HG02943 (cell line): Measurements from ENCODE around the gene SPTBN5.

Experiments
- ATAC-seq: cut with Tn5 transposase; IDR thresholded peaks from one replicate; pipeline ENCODE4 v1.9.1; 2021; ENCODE audit warnings: mild to moderate bottlenecking, low read depth, moderate library complexity; ENCODE audit not compliant: unreplicated experiment

The SPTBN5 gene

DNA sequence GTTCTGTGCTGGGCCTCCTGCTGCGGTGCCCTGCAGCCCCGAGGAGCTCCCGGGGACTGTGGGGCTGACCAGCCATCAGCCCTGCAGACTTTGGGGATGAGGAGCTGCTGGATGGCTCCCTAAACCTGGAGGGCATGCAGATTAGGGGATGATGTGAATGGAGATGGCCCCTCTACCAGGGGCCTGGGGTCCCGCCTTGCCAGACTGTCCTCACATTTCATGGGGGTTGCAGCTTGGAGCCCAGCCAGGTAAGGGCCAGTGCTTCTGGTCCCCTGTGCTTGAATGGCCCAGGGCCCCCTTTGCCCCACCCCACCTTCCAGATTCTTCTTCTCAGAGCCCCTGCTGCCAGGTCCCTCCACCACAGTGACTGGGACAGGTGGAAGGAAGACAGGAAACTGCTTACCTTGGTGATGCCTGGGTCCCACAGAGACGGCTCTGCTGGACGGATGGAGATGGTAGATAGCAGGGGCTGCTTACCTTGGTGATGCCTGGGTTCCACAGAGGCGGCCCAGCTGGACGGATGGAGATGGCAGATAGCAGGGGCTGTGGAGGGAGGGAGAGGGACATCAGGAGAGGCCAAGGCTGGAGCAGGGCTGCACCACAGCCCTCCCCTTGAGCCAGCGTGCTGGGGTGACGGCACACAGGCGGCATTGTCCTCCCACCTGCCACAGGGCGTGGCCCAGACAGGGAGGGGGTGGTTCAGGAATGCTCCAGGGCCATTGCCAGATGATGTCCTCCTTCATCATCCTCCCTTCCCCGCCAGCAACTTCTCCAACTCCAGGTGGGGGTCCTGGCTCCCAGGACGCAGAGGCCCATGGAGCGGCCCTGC is at the start of gene SPTBN5:
TSS of gene SPTBN5 (minus strand) at position 632 of the 829 bp plus-strand sequence. CDS start at position 76, 556 bp downstream.
- no peak for ATAC-seq

DNA sequence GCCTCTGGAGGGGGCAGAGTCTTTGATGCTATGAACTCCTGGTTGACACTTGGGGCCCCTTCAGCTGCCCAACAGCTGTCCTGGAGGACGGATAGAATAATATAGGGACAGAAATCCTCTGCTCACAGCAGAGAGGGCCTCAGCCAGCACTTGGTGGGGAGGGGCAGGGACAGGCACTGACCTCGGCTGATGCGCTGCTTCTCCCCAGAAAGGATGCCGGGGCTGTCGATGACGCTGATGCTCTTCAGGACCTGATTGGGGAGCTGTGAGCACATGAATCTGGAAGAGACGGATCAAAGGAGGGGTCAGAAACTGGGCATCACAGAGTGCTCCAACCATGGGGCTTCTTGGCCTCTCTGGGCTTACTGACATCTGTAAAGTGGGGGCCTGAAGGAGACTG is 49.0 kb upstream of the SPTBN5 start:
- ATAC-seq, result no peak

DNA sequence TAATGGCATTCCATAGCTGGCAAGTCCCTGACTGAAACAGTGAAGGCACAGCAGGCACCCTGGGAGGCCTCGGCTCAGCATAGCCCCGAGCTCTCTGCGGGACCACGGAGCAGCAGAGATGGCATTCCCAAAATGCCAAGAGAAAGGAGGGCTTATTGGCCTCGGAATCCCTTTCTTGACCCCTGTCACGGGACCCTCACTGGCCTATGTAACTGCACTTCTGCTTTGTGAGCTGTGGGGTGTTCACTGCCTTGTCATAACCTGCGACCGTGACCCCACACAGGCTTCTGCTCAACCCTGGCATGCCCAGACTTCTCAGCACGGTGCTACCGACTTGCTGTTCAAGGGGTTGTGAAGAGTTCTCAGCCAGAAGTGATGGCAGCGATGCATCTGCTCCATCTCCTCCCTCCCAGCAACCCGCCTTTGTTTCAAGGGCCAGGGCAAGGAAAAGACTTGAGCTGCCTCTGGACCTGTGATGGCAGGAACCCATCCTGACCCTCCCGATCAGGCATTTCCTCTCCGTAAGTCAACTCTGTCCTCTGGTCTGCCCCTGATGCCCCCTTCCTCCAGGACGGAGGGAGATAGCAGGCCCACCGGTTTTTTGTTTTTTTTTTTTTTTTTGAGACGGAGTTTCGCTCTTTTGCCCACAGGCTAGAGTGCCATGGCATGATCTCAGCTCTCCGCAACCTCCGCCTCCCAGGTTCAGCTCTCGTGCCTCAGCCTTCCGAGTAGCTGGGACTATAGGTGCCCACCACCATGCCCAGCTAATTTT is 48.0 kb upstream of the SPTBN5 start:
- no peak for ATAC-seq

DNA sequence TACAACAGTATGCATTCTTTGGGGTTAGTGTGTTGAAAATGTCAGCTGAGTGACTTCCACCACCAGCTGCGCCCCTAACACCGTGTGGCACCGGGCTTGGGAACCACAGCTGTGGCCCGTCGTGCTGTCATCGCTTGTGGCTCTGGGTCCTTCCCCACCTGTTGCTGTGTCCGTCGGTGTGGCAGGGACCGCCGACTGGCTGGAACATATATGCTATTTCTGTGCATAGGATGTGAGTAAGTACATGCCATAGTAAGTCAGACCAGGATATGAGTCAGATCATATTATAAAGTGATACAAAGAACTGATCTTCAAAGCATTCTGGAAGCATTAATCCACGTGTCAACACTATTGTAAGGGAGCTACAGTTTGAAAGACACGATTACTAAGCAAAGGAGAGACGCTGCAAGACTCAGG is 46.6 kb upstream of the SPTBN5 start:
- ATAC-seq, result no peak

DNA sequence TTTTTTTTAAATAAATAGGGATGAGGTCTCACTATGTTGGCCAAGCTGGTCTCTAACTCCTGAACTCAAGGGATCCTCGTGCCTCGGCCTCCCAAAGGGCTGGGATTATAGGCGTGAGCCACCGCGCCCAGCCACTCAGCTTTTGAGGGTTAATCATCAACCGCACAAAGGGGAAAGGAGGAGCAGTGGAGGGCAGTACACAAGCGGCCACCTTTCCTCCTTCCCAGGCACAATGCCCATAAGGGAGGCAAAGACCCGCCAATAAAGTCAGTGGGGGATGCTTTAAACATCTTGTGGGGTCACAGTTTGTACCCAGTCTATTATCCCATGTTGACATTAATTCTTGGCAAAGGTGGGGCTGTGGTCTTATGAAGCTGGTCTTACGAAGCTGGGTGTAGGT is 46.1 kb upstream of the SPTBN5 start:
- no peak for ATAC-seq

DNA sequence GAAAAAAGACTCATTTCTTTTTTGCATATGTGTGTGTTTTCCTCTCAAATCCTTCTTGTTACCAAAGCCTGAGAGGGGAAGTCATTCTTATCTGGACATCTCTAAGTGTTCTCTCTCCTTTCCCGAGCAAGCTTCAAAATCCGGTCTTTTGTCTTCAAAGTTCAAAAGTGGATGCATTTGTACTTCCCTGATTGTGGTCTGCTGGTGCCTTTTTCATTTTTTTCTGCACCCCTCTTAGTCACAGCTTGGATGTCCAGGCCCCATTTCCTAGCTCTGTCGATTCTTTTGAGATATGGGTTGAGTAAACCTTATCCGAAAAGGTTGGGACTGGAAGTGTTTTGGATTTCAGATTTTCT is 43.7 kb upstream of the SPTBN5 start:
- no peak for ATAC-seq

DNA sequence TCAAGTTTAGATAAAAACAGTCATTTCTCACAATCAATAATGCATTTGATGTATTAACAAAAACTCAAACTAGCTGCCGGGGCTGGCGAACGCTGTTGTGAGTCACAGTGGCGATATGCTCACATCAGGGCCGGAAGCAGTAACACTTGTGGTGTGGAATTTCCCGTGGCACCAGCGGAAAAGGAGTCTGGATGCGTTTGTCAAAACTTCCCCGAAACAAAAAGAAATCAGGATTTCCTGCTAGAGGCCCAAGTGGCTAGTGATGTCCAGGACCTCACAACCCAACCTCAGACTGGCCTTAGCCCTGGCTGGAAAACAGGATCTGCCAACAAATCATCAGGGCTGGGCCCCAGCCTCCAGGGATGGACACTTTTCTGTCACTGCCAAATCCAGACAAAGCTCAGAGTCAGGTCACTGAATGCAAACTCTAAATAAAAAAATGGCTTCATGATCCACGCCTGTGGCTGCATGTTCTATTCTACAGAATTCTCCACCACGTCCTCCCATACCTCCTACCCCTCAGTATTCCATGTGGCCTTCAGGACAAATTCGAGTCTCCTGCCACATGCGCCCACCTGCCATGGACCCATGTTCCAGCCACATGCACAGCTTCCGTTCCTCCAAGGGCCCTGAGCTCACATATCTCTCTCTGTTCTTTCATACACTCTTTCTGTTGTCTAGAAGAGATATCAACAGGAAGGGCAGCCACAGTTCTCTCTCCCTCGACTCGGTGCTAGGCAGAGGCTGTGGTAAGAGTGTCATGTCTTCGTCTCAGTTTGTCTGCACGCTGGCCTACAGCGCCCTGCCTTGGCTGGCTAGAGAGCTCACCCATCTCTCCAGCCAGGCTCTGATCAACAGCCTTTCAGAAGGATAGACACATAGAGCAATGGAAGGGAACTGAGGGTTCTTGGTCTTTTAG is 43.1 kb upstream of the SPTBN5 start:
- no peak for ATAC-seq

DNA sequence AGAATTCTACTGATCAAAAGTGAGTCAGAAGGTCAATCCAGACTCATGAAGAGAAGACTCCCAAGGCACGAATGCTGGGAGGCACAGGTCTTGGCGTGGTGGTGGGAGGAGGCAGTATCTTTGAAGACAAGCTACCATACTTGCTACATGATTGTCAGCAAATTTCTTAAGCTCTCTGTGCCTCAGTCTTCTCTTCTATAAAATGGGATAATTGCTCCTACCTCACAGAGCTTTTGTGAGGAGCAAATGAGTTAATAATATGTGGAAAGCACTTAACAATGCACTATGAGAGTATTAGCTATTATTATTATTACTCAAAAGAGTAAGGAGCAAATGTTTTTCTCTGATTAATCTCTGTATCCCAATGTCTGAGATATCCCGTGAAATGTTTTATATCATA is 42.3 kb upstream of the SPTBN5 start:
- ATAC-seq, result no peak

DNA sequence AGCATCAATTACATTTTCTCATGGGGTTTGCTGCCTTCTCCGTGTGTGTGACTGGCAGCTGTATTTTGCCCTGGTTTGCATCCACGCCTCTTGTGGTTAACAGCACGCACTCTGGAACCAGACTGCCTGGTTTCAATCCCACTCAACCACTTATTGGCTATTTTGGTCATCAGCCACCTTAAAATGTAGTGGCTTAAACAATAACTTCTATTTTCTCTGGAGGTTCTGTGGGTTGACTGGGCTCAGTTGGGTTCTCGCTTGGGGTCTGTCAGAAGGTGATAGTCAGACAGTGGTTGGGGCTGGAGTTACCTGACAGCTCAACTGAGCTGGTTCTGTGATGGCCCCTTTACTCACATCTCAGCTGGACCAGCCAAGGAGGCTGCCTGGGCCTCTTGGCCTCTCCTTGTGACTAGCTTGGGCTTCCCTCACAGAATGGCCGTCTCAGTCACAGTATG is 41.7 kb upstream of the SPTBN5 start:
- no peak for ATAC-seq

DNA sequence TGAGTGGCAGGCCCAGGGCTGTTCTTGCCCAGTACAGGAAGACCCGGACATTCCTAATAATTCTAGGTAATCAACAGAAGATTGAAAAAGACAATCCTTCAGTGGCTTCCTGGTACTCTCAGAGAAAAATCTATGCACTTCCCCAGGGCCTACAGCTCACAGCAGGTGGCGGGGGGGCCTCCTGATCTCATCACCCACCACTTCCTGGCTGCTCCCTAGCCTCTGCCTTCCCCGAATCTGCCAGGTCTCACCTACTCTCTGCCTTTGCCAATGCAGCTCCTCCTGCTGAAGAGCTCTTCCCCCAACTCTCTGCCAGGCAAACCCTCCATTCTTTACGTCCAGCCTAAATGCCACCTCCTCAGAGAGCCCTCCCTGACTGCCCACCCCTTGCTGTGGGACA is 41.0 kb upstream of the SPTBN5 start:
- ATAC-seq, result no peak

DNA sequence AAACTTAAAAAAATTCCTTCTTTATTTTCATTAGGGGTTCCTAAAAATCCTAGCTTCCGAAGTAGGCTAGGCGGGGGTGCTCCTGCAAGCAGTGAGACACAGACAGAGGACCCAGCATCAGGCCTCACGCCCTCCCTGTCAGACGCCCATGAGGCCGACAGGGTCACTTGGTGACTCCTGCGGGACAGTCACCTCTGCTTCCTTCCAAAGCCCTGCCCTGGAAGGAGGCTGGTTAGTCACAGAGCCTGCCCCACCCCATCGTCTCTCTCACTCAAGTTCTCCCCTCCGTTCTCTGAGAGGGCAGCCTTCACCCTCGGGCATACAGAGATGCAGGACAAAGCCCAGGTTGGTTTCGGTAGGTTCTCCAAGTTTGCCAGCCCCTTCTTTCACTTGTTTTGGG is 39.9 kb upstream of the SPTBN5 start:
- ATAC-seq, result no peak

DNA sequence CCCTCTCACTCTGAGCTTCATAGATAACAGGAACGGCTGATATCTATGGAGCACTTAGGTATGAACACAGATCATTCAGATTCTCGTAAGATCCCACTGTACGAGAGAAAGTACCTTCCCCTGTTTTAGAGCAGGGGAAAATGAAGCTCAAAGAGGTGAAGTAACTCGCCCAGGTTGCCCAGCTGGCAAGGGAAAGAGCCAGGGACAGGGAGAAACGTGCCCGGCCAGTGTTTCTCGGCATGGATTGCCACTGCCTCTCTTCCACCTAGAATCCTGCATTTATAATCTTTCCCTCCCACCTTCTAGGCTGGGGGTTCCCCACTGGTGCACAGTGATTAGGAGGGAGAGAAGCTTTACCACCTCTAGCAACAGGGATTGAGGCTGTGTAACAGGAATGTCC is 39.5 kb upstream of the SPTBN5 start:
- no peak for ATAC-seq

DNA sequence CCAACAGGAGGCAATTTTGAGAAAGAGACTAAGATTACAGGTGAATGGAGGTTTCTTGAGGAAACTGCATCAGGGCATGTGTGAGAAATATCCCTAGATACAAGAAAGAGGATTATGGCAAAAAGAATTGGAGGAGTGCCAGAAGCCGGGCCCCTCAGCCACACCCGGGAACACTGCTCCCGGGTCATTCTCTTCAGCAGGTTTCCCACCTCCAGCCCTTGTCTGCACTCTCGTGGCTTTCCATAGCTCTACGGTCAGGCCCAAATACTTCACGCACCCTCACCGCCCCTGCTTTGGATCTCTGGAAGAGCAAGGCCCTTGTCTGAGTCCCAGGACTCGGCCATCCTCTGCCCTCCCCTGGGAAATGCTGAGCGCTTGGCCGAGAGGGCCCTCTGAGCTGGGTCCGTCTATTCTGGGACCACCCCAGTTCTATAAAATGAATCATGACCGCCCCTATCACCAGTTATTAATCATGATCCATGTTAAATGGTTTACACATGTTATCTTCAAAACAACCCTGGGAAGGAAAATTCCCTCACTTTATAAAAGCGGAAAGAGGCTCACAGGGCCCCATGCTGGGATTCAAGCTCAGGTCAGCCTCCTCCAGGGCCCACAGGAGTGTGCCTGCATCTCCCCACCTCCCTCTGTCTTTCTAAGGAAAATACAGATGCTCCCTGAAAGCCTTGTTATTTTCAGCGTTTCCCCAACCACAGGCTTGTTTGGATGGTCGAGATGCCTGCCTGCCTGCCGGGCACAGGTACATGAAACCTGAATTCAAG is 38.8 kb upstream of the SPTBN5 start:
- no peak for ATAC-seq

DNA sequence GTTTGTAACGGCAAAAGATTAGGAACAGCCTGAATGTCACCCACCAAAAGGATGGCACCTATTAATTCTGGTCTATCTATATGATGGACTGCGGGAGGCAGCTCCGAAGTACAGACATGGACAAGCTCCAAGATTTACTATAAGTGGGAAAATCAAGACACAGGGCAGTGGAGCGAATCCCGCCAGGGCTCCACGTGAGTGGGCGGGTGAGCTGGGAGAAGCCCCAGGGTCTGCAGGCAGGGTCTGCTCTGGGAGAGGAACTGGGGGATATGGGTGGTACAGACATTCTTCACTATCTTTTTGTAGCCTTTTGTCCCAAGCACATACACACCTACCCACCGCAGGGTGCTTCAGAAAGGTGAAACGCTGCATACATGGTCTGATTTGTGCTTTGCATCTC is 38.2 kb upstream of the SPTBN5 start:
- no peak for ATAC-seq

DNA sequence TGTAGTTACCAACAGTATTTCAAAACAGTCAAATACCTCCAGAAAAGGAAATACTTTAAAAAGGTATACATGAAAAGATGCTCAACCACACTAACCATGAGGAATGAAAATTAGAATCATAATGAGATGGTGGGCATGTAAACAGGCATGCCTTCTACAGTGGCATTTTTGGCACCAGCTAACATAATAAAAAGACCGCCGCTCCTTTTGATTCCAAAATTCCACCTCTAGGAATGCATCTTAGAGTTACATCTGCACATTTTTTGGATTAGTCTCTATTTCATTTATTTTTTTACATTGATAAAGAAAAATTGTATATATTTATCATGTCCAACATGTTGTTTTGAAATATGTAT is 37.0 kb upstream of the SPTBN5 start:
- no peak for ATAC-seq

DNA sequence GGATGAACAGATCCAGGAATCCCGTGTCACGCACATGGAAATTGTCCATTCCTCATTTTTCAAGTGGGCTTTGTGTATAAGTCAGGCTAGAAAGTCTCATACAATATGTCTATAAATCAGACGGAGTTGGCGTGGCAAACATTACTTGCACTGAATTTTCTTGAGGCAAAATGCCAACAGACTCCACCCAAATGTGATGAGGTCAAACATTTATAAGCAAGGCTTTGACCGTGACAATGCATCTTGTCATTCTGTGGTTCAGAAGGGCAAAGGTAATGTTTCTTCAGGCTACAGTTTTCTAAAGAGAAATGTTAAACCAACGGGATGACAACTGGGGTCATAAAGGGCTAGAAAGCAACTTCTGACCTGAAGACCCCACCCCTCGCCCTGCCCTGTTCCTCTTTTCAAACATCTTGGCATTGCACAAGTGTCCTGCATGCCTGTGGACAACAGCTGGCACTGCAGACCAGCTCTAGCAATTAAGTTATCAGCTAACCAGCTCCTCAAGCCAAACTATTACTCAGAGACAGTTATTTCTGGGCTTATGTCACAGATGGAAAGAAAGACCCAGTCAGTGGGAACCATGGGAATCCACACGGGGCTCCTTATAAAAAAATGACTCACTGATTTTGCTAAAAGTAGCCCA is 36.5 kb upstream of the SPTBN5 start:
- no peak for ATAC-seq

DNA sequence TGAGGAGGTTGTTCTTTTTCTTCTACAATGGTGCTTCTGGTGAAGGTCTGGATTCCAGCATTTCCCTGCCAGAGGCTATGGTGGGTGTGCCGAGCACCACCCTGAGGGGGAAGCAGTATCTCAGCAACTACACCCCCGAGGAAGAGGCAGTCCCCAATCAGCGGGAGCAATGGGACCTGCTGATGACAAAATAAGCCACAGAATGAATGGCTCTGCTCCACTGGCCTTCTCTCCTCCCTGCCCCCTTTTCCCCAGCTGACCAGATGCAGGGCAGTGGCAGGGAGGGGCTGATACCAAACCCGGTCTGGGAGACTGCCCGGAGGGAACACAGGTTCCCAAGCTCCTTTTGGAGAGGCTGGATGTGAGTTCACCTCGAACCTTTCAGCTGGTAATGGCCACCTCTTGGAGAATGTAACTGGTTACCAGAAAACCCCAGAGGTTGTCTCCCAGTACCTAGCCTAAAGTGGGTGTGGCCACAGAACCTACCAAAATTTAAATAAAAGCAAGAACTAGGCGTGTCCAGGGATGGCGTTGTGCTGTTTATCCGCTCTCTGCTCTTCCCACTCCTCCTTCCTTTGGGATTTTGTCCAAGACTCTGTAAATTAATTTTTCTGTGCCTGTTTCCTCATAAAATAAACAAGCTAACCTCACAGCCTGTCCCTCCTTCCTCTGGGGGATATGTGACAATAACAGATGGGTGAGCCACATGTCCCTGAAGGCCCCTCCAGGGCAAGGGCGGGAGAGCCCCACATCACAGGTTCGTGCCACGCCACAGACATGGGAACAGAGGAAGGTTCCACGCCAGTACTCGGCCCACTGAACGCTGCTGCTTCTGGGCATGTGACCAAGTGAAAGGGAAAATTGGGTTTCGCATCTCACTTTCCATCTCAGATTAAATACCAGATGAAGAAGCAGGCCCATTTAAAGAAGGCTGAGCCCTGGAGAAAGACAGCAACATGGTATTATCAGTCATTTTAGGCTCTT is 35.1 kb upstream of the SPTBN5 start:
- peak; percentile 64 for ATAC-seq

DNA sequence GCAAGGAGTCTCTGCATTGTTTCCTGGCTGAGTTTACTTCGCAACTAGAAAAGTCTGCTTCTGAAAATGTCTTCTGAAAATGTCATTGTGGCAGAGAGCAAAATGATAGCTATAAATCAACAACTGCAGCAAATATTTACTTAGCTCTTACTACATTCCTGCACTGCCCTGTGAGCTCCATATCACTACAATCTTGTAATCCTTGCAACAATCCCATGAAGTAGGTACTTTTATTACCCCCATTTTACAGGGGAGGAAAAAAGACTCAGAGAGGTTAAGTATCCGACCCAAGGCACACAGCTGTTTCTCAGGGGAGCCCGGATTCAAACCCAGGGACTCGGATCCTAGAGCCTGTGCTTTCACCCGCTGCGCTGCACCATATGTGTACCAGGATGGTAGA is 34.2 kb upstream of the SPTBN5 start:
- ATAC-seq, result no peak

DNA sequence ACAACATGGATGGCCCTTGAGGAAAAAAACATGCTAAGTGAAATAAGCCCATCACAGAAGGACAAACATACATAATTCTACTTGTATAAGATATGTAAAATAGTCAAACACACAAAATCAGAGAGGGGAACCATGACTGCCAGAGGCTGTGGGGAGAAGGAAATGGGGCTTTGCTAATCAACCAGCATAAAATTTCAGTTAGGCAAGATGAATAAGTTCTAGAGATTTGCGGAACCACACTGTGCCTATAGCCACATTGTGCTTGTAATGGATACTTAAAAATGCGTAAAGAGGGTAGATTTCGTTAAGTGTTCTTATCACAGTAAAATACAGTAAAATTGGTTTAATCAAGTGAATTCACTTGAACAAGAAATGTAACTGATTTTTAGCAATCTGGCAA is 33.7 kb upstream of the SPTBN5 start:
- ATAC-seq, result no peak
